ENCODE measurements around the gene RANBP1. TPM values are rescaled to one million over a fixed set of nuclear protein-coding genes. Genes with fewer than 3 reads are reported as not detected.
A peak's percentile ranks its signal among the peaks of the same experiment; 100 is the strongest.

RANBP1 gene
- total RNA-seq, 1 experiment from 2014 or later: 509 TPM

- Histone ChIP-seq H3K4me3 (ENCODE audit: low read depth, low read length, poor library complexity, severe bottlenecking) (no peak overlapping the region), H3K4me1 (ENCODE audit: insufficient read depth, low read length, poor library complexity, severe bottlenecking) (no peaks in the 10 kb centered on the region), H3K27ac (ENCODE audit: low read depth, low read length, poor library complexity, severe bottlenecking) (no peak overlapping the region), H3K27me3 (replicated peaks; ENCODE audit: insufficient read depth, low read depth, low read length, poor library complexity) (no peaks in the 10 kb centered on the region), H3K36me3 (ENCODE audit: insufficient read depth, low read length, poor library complexity, severe bottlenecking) (no peaks in the 10 kb centered on the region), H3K9me3 (ENCODE audit: low read depth, low read length, poor library complexity, severe bottlenecking) (no peaks in the 10 kb centered on the region)
- DNase-seq (ENCODE audit: low spot score): no peak
- ChIA-PET CTCF (no interaction called here), POLR2A (ENCODE audit: low non-redundant PET) (no interaction called here)
- intact Hi-C loops (cut with micrococcal nuclease; ENCODE audit: unreplicated experiment): no loop called here
- TF ChIP-seq EZH2 (IDR thresholded peaks at IDR 0.05; ENCODE audit: borderline replicate concordance, low read depth, low read length, poor library complexity, severe bottlenecking): no peak
- BruUV-seq (replicated peaks): no TSS peak
Measured at GRCh38 chr22:20173772-20174171, 57.9 kb downstream of the RANBP1 start.

DNA sequence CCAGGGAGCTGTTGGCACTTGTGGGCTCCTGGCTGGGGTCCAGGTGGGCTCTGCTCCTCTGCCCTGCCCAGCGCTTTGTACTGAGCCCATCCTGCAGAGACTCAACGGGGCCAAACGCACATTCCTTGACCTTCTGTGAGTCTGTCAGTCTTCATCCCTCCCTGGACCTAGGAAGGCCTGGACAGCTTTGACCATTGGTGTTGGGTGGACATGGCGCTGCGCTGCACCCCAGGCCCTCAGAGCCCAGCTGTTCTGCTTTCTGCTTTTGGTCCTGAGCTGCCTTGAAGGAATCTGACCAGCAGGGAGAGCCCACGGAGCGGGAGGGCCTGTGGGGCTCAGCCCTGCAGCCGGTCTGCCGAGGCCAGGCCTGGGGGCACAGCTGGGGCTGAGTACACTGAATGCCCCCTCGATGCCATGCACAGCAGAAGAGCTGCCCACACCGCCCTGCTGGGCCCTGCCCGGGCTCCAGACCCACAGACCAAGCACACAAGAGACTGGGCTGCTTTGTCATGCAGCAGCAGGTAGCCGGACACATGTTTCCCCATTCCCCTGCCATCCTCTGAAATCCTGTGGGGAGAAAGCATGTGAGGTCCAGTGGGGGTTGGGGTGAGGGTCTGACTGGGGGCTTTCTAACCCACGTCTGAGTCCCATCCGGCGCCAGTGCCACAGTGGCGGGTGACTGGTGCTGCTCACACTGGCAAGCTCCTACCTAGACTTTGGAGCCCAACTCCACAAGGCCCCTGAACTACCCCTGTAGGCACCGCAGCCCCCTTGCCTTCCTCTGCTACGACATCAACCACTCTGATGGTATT lies 59.1 kb downstream of the RANBP1 start:
- intact Hi-C loops (cut with micrococcal nuclease; ENCODE audit: unreplicated experiment): no loop called here
- TF ChIP-seq, protein P1, sequence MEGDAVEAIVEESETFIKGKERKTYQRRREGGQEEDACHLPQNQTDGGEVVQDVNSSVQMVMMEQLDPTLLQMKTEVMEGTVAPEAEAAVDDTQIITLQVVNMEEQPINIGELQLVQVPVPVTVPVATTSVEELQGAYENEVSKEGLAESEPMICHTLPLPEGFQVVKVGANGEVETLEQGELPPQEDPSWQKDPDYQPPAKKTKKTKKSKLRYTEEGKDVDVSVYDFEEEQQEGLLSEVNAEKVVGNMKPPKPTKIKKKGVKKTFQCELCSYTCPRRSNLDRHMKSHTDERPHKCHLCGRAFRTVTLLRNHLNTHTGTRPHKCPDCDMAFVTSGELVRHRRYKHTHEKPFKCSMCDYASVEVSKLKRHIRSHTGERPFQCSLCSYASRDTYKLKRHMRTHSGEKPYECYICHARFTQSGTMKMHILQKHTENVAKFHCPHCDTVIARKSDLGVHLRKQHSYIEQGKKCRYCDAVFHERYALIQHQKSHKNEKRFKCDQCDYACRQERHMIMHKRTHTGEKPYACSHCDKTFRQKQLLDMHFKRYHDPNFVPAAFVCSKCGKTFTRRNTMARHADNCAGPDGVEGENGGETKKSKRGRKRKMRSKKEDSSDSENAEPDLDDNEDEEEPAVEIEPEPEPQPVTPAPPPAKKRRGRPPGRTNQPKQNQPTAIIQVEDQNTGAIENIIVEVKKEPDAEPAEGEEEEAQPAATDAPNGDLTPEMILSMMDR (conservative IDR thresholded peaks at IDR 0.05; ENCODE audit: low read depth, low read length): no peak
- TF ChIP-seq EZH2 (IDR thresholded peaks at IDR 0.05; ENCODE audit: borderline replicate concordance, low read depth, low read length, poor library complexity, severe bottlenecking): no peak
- no peak for DNase-seq (ENCODE audit: low spot score)
- Histone ChIP-seq H3K4me3 (ENCODE audit: low read depth, low read length, poor library complexity, severe bottlenecking) (no peak overlapping the region), H3K27ac (ENCODE audit: low read depth, low read length, poor library complexity, severe bottlenecking) (no peak overlapping the region), H3K27me3 (replicated peaks; ENCODE audit: insufficient read depth, low read depth, low read length, poor library complexity) (no peaks in the 10 kb centered on the region), H3K4me1 (ENCODE audit: insufficient read depth, low read length, poor library complexity, severe bottlenecking) (no peaks in the 10 kb centered on the region), H3K9me3 (ENCODE audit: low read depth, low read length, poor library complexity, severe bottlenecking) (no peaks in the 10 kb centered on the region), H3K36me3 (ENCODE audit: insufficient read depth, low read length, poor library complexity, severe bottlenecking) (no peaks in the 10 kb centered on the region)
- POLR2A ChIA-PET (ENCODE audit: low non-redundant PET): no interaction called here
- CTCF ChIA-PET: no interaction called here
- no TSS peak for BruUV-seq (replicated peaks)

DNA sequence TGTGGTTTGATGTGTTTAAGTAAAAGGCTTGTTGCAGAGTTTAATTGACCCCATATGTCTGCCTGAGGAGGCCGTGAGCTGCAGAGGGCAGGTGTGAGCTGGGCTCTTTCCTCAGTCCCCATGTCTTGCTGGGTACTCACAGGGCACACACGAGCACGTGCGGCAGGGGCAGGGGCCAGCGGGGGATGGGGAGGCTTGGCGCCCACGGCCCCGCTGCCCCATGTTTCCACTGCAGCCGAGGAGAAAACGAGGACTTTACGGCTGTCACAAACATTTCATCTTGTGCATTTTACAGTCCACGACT lies 59.6 kb downstream of the RANBP1 start:
- ChIA-PET POLR2A (ENCODE audit: low non-redundant PET) (no interaction called here), CTCF (no interaction called here)
- BruUV-seq (replicated peaks): no TSS peak
- no peak for TF ChIP-seq EZH2 (IDR thresholded peaks at IDR 0.05; ENCODE audit: borderline replicate concordance, low read depth, low read length, poor library complexity, severe bottlenecking)
- no peaks in the 10 kb centered on the region for H3K9me3 ChIP-seq (ENCODE audit: low read depth, low read length, poor library complexity, severe bottlenecking)
- no peaks in the 10 kb centered on the region for H3K4me1 ChIP-seq (ENCODE audit: insufficient read depth, low read length, poor library complexity, severe bottlenecking)
- intact Hi-C loops (cut with micrococcal nuclease; ENCODE audit: unreplicated experiment): no loop called here
- H3K4me3 ChIP-seq (ENCODE audit: low read depth, low read length, poor library complexity, severe bottlenecking): no peak overlapping the region
- H3K27ac ChIP-seq (ENCODE audit: low read depth, low read length, poor library complexity, severe bottlenecking): no peak overlapping the region
- H3K27me3 ChIP-seq (replicated peaks; ENCODE audit: insufficient read depth, low read depth, low read length, poor library complexity): no peaks in the 10 kb centered on the region
- peak; percentile 15 for DNase-seq (ENCODE audit: low spot score)
- no peaks in the 10 kb centered on the region for H3K36me3 ChIP-seq (ENCODE audit: insufficient read depth, low read length, poor library complexity, severe bottlenecking)

DNA sequence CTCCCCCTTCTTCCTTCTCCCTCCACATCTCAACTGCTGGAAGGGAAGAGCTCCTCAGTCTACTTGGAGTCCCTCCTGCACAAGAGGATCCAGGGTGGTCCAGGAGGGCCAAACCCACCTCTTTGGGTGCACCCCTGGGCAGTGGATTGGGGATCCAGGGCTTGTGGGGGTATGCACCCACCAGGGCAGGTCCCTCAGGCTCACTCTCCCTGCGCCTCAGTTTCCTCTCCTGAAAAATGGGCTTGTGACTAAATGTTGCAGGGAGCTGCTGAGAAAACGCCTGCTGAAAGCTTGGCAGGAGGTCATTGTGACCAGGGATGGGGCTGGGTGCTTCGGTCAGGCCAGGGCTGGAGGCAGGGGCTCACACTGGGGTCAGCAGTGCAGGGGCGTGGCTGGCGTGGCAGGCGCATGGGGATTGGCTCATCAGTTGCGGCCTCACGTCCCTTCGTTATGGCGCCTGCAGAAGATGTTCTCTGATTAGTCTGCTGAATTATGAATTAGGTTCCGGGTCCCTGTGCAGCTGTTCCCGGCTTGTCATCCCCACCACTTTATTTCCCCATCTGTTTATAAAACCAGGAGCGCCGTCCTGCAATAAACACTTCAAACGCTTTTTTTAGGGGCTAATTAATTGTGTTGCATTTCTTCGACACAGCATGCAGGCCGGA lies 60.6 kb downstream of the RANBP1 start:
- Histone ChIP-seq H3K36me3 (ENCODE audit: insufficient read depth, low read length, poor library complexity, severe bottlenecking) (no peaks in the 10 kb centered on the region), H3K27ac (ENCODE audit: low read depth, low read length, poor library complexity, severe bottlenecking) (no peak overlapping the region), H3K4me3 (ENCODE audit: low read depth, low read length, poor library complexity, severe bottlenecking) (no peak overlapping the region), H3K9me3 (ENCODE audit: low read depth, low read length, poor library complexity, severe bottlenecking) (no peaks in the 10 kb centered on the region), H3K4me1 (ENCODE audit: insufficient read depth, low read length, poor library complexity, severe bottlenecking) (no peaks in the 10 kb centered on the region), H3K27me3 (replicated peaks; ENCODE audit: insufficient read depth, low read depth, low read length, poor library complexity) (no peaks in the 10 kb centered on the region)
- CTCF ChIA-PET: no interaction called here
- no TSS peak for BruUV-seq (replicated peaks)
- no peak for TF ChIP-seq EZH2 (IDR thresholded peaks at IDR 0.05; ENCODE audit: borderline replicate concordance, low read depth, low read length, poor library complexity, severe bottlenecking)
- TF ChIP-seq, protein P1 (conservative IDR thresholded peaks at IDR 0.05; ENCODE audit: low read depth, low read length): no peak
- POLR2A ChIA-PET (ENCODE audit: low non-redundant PET): no interaction called here
- DNase-seq (ENCODE audit: low spot score): no peak
- intact Hi-C loops (cut with micrococcal nuclease; ENCODE audit: unreplicated experiment): no loop called here

Small RNAs within 50 kb of the gene (microRNA-seq; reads per million reads assigned to microRNA genes)
- not detected for gene MIR6816

Other genes starting within 250 kb of the RANBP1 start
- gene COMT, start 174.3 kb upstream of the RANBP1 start, total RNA-seq (2021): 87.8 and 98.6 TPM in 2 replicates
- 25.2 and 32.6 TPM in 2 replicates for gene TXNRD2, start 174.3 kb upstream of the RANBP1 start, total RNA-seq (2021)
- gene ARVCF, start 99.3 kb upstream of the RANBP1 start, total RNA-seq (2021): 11.1 and 17.2 TPM in 2 replicates
- 17.7 and 21.5 TPM in 2 replicates for gene TANGO2, start 95.0 kb upstream of the RANBP1 start, total RNA-seq (2021)
- 63.2 and 74.8 TPM in 2 replicates for gene DGCR8, start 35.9 kb upstream of the RANBP1 start, total RNA-seq (2021)
- 68.1 and 71.1 TPM in 2 replicates for gene TRMT2A, start 1.1 kb downstream of the RANBP1 start, total RNA-seq (2021)
- gene ZDHHC8, start 15.7 kb downstream of the RANBP1 start, total RNA-seq (2021): 58.8 and 60.2 TPM in 2 replicates
- not detected in 2 replicates for gene CCDC188, start 35.0 kb downstream of the RANBP1 start, total RNA-seq (2021)
- 9.6 and 9.9 TPM in 2 replicates for gene RTN4R, start 152.2 kb downstream of the RANBP1 start, total RNA-seq (2021)
- gene DGCR6L, start 204.0 kb downstream of the RANBP1 start, total RNA-seq (2021): 50.7 and 59.7 TPM in 2 replicates

Measured in A673 (cell line).